ENCODE results near the gene PDXK.

DNA sequence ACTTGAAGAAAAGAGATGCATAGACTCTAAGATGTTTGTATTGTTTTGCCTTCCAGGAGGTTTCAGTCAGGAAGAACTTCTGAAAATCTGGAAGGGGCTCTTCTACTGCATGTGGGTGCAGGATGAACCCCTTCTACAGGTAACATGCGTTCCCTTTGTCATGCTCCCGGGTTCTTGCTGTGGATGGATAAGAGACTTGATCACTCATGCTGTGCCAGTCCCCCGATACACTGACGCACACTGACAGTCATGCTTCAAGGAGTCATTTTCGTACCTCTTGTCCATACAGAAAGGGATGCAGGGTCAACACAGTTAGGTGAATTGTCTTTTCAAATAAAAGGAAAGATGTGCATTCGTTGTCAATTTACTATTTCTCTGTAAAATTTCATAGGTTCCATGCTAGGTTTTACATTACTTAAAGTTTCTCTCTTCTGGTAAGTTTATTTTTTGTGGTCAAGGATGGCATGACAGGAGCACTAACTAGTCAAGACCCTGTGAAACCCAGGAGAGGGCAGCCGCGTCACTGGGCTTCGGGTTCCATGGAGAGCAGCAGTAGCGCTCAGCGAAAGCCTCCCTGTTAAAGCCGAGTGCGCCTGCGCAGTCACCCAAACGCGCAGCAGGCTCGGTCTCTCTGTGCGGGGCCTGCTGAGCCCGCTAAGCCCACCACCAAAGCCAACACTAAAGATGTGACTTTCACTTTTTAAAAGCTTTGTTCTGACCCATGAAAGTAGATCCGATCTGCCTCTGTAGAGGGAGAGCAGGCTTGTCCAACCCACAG lies 48.9 kb upstream of the PDXK start:
- TF ChIP-seq EZH2 (IDR thresholded peaks at IDR 0.05; ENCODE audit: borderline replicate concordance, low read depth, low read length), result no peak
- TF ChIP-seq SMC3 (conservative IDR thresholded peaks at IDR 0.05; ENCODE audit: insufficient read depth, low read depth, low read length), result no peak
- TF ChIP-seq ZFP30 (CRISPR knock-in tag; IDR thresholded peaks at IDR 0.05; ENCODE audit: borderline replicate concordance), result no peak
- no peak for TF ChIP-seq SMARCA5 (IDR thresholded peaks at IDR 0.05)
- TF ChIP-seq, protein P1, sequence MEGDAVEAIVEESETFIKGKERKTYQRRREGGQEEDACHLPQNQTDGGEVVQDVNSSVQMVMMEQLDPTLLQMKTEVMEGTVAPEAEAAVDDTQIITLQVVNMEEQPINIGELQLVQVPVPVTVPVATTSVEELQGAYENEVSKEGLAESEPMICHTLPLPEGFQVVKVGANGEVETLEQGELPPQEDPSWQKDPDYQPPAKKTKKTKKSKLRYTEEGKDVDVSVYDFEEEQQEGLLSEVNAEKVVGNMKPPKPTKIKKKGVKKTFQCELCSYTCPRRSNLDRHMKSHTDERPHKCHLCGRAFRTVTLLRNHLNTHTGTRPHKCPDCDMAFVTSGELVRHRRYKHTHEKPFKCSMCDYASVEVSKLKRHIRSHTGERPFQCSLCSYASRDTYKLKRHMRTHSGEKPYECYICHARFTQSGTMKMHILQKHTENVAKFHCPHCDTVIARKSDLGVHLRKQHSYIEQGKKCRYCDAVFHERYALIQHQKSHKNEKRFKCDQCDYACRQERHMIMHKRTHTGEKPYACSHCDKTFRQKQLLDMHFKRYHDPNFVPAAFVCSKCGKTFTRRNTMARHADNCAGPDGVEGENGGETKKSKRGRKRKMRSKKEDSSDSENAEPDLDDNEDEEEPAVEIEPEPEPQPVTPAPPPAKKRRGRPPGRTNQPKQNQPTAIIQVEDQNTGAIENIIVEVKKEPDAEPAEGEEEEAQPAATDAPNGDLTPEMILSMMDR (IDR thresholded peaks at IDR 0.05 in 2 of 3, conservative IDR thresholded peaks at IDR 0.05 in 1 of 3; ENCODE audit: insufficient read depth in 2 of 3, low read depth in 1 of 3, low read length in 3 of 3), result no peak
- no peak for TF ChIP-seq PTBP1 (IDR thresholded peaks at IDR 0.05; ENCODE audit: low read depth, low read length)
- TF ChIP-seq ZNF707 (CRISPR knock-in tag; conservative IDR thresholded peaks at IDR 0.05), result no peak
- TF ChIP-seq, protein P2, sequence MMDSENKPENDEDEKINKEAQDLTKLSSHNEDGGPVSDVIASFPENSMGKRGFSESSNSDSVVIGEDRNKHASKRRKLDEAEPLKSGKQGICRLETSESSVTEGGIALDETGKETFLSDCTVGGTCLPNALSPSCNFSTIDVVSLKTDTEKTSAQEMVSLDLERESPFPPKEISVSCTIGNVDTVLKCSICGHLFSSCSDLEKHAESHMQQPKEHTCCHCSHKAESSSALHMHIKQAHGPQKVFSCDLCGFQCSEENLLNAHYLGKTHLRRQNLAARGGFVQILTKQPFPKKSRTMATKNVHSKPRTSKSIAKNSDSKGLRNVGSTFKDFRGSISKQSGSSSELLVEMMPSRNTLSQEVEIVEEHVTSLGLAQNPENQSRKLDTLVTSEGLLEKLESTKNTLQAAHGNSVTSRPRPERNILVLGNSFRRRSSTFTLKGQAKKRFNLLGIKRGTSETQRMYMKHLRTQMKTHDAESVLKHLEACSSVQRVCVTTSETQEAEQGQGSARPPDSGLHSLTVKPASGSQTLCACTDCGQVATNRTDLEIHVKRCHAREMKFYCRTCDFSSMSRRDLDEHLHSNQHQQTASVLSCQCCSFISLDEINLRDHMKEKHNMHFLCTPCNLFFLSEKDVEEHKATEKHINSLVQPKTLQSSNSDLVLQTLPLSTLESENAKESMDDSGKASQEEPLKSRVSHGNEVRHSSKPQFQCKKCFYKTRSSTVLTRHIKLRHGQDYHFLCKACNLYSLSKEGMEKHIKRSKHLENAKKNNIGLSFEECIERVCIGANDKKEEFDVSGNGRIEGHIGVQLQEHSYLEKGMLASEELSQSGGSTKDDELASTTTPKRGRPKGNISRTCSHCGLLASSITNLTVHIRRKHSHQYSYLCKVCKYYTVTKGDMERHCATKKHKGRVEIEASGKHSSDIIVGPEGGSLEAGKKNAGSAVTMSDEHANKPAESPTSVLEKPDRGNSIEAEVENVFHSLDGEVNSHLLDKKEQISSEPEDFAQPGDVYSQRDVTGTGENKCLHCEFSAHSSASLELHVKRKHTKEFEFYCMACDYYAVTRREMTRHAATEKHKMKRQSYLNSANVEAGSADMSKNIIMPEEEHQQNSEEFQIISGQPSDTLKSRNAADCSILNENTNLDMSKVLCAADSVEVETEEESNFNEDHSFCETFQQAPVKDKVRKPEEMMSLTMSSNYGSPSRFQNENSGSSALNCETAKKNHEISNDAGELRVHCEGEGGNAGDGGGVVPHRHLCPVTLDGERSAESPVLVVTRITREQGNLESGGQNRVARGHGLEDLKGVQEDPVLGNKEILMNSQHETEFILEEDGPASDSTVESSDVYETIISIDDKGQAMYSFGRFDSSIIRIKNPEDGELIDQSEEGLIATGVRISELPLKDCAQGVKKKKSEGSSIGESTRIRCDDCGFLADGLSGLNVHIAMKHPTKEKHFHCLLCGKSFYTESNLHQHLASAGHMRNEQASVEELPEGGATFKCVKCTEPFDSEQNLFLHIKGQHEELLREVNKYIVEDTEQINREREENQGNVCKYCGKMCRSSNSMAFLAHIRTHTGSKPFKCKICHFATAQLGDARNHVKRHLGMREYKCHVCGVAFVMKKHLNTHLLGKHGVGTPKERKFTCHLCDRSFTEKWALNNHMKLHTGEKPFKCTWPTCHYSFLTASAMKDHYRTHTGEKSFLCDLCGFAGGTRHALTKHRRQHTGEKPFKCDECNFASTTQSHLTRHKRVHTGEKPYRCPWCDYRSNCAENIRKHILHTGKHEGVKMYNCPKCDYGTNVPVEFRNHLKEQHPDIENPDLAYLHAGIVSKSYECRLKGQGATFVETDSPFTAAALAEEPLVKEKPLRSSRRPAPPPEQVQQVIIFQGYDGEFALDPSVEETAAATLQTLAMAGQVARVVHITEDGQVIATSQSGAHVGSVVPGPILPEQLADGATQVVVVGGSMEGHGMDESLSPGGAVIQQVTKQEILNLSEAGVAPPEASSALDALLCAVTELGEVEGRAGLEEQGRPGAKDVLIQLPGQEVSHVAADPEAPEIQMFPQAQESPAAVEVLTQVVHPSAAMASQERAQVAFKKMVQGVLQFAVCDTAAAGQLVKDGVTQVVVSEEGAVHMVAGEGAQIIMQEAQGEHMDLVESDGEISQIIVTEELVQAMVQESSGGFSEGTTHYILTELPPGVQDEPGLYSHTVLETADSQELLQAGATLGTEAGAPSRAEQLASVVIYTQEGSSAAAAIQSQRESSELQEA (IDR thresholded peaks at IDR 0.05; ENCODE audit: low read depth), result no peak
- TF ChIP-seq ZNF12 (CRISPR knock-in tag; IDR thresholded peaks at IDR 0.05), result no peak
- no peak for TF ChIP-seq SIX5 (IDR thresholded peaks at IDR 0.05; ENCODE audit: borderline replicate concordance in 1 of 2, insufficient read depth in 1 of 2, low read depth in 1 of 2, low read length in 2 of 2)
- TF ChIP-seq ETV5 (CRISPR knock-in tag; IDR thresholded peaks at IDR 0.05; ENCODE audit: low read depth), result no peak

All from K562 (cell line).